Measurements from ENCODE around the gene PTPN23.

PTPN23 gene

GRCh38 chr3:47405820-47406761 lies 25.3 kb downstream of the PTPN23 start:
- no peak for DNase-seq (ENCODE audit: low spot score)

- no peak for DNase-seq (ENCODE audit: low spot score)
Measured at GRCh38 chr3:47406762-47407149, 25.9 kb downstream of the PTPN23 start.

- DNase-seq (ENCODE audit: low spot score): no peak
Measured at GRCh38 chr3:47407237-47407636, 26.4 kb downstream of the PTPN23 start.

GRCh38 chr3:47407896-47408838 lies 27.3 kb downstream of the PTPN23 start:
- DNase-seq (ENCODE audit: low spot score): no peak

GRCh38 chr3:47408839-47409229 lies 28.0 kb downstream of the PTPN23 start:
- no peak for DNase-seq (ENCODE audit: low spot score)

GRCh38 chr3:47409284-47409683 lies 28.5 kb downstream of the PTPN23 start:
- DNase-seq (ENCODE audit: low spot score): no peak

- no peak for DNase-seq (ENCODE audit: low spot score)
Measured at GRCh38 chr3:47409688-47410416, 29.0 kb downstream of the PTPN23 start.

GRCh38 chr3:47410417-47410720 lies 29.5 kb downstream of the PTPN23 start:
- DNase-seq (ENCODE audit: low spot score): no peak

- no peak for DNase-seq (ENCODE audit: low spot score)
Measured at GRCh38 chr3:47410801-47411646, 30.2 kb downstream of the PTPN23 start.

GRCh38 chr3:47411696-47412452 lies 31.1 kb downstream of the PTPN23 start:
- no peak for DNase-seq (ENCODE audit: low spot score)

- no peak for DNase-seq (ENCODE audit: low spot score)
Measured at GRCh38 chr3:47412453-47412756, 31.6 kb downstream of the PTPN23 start.

- no peak for DNase-seq (ENCODE audit: low spot score)
Measured at GRCh38 chr3:47412842-47413520, 32.2 kb downstream of the PTPN23 start.

- no peak for DNase-seq (ENCODE audit: low spot score)
Measured at GRCh38 chr3:47413751-47414150, 32.9 kb downstream of the PTPN23 start.

- no peak for DNase-seq (ENCODE audit: low spot score)
Measured at GRCh38 chr3:47414161-47414564, 33.3 kb downstream of the PTPN23 start.

- DNase-seq (ENCODE audit: low spot score): no peak
Measured at GRCh38 chr3:47414666-47415587, 34.1 kb downstream of the PTPN23 start.

- DNase-seq (ENCODE audit: low spot score): no peak
Measured at GRCh38 chr3:47416041-47416440, 35.2 kb downstream of the PTPN23 start.

GRCh38 chr3:47418167-47419082 lies 37.6 kb downstream of the PTPN23 start:
- DNase-seq (ENCODE audit: low spot score): no peak
